H1 (cell line): Measurements from ENCODE around the gene ABTB1. TPM values are rescaled to one million over a fixed set of nuclear protein-coding genes. Genes with fewer than 3 reads are reported as not detected.

Experiments
- CTCF ChIA-PET: fragments of 300-600 bp; sonication (Branson Sonifier 250); formaldehyde crosslinking; loops from one replicate; lab custom pipeline; 2021; ENCODE audit not compliant: partially characterized antibody; lab: Charles Lee
- POLR2A ChIA-PET: fragments of 300-600 bp; sonication (Branson Sonifier 250); formaldehyde crosslinking; loops from one replicate; lab custom pipeline; 2021; ENCODE audit warnings: inconsistent platforms; ENCODE audit not compliant: partially characterized antibody; lab: Charles Lee
- DNase-seq, 2 experiments: peaks; one replicate each; pipeline versions ENCODE4 v3.0.0 to v3.0.0-alpha.2; 2010 to 2022; ENCODE audit warnings: low spot score in 2 of 2, low read depth in 1 of 2, mixed read lengths in 1 of 2
- FAIRE-seq: peaks from 2 replicates; lab custom pipeline; 2011; peaks lifted over from hg19 to GRCh38; lab: Jason Lieb, UNC
- H2AFZ ChIP-seq: 2 replicates; pipeline ENCODE4 v1.8.1; 2012; ENCODE audit warnings: low read length, inconsistent platforms
- H2AK5ac ChIP-seq: 2 replicates; pipeline ENCODE4 v1.6.1; 2013; ENCODE audit warnings: low read depth, low read length
- H2BK120ac ChIP-seq: replicated peaks from 2 replicates; pipeline ENCODE3; 2013; ENCODE audit warnings: low read depth, low read length, inconsistent platforms
- H2BK12ac ChIP-seq: 2 replicates; pipeline ENCODE4 v1.6.1; 2013; ENCODE audit warnings: low read depth, low read length
- H2BK15ac ChIP-seq: 2 replicates; pipeline ENCODE4 v1.6.1; 2013; ENCODE audit warnings: low read length
- H2BK20ac ChIP-seq: 2 replicates; pipeline ENCODE4 v1.6.1; 2013; ENCODE audit warnings: low read length
- H2BK5ac ChIP-seq: 2 replicates; pipeline ENCODE4 v1.6.1; 2013; ENCODE audit warnings: low read depth, low read length
- H3K14ac ChIP-seq: 2 replicates; pipeline ENCODE4 v1.6.1; 2013; ENCODE audit warnings: inconsistent platforms; ENCODE audit not compliant: insufficient read length
- H3K18ac ChIP-seq: 2 replicates; pipeline ENCODE4 v1.6.1; 2013; ENCODE audit warnings: low read length; ENCODE audit errors: extremely low read depth
- H3K23ac ChIP-seq: 2 replicates; pipeline ENCODE4 v1.6.1; 2013; ENCODE audit warnings: inconsistent platforms; ENCODE audit not compliant: insufficient read length
- H3K23me2 ChIP-seq: 2 replicates; pipeline ENCODE4 v1.6.1; 2013; ENCODE audit warnings: low read depth, low read length
- H3K27ac ChIP-seq: 2 replicates; pipeline ENCODE4 v1.6.1; 2011; ENCODE audit warnings: low read depth, low read length, inconsistent platforms
- H3K27me3 ChIP-seq, 4 experiments: replicated peaks in 1 of 4; 1 replicate in 1 of 4; 2 replicates in 3 of 4; pipeline versions ENCODE4 v1.6.1 to v1.8.1; 2011 to 2013; ENCODE audit warnings: low read length in 3 of 4, mild to moderate bottlenecking in 3 of 4, inconsistent platforms in 2 of 4, mixed read lengths in 2 of 4, moderate library complexity in 1 of 4; ENCODE audit not compliant: control insufficient read depth in 3 of 4, insufficient read depth in 3 of 4; ENCODE audit errors: extremely low read depth in 1 of 4
- H3K36me3 ChIP-seq, 4 experiments: 2 replicates each; pipeline versions ENCODE4 v1.6.1 to v1.8.1; 2011 to 2013; ENCODE audit warnings: mild to moderate bottlenecking in 4 of 4, low read length in 3 of 4, moderate library complexity in 2 of 4, control low read depth in 1 of 4, inconsistent platforms in 1 of 4; ENCODE audit not compliant: insufficient read depth in 4 of 4, control insufficient read depth in 2 of 4
- H3K4ac ChIP-seq: replicated peaks from 2 replicates; pipeline ENCODE3; 2013; ENCODE audit warnings: low read length, low read depth, mixed read lengths, inconsistent platforms; ENCODE audit not compliant: insufficient read length
- H3K4me1 ChIP-seq, 4 experiments: replicated peaks in 1 of 4; 1 replicate in 1 of 4; 2 replicates in 3 of 4; pipeline versions ENCODE4 v1.6.1 to v1.8.1; 2011 to 2013; ENCODE audit warnings: low read length in 3 of 4, inconsistent platforms in 2 of 4, mixed read lengths in 1 of 4; ENCODE audit not compliant: insufficient read depth in 4 of 4, control insufficient read depth in 3 of 4
- H3K4me2 ChIP-seq, 2 experiments: 2 replicates each; pipeline versions ENCODE4 v1.6.1 to v1.8.1; 2011 to 2013; ENCODE audit warnings: low read depth in 2 of 2, low read length in 2 of 2, control low read depth in 1 of 2, inconsistent platforms in 1 of 2, mild to moderate bottlenecking in 1 of 2; ENCODE audit not compliant: insufficient read depth in 1 of 2
- H3K4me3 ChIP-seq, 4 experiments: fragments of 200-600, 300-600 bp in 1 of 4; sonication (generic), shearing (Covaris generic), sonication (Bioruptor Twin) in 1 of 4; 2 replicates each; pipeline versions ENCODE4 v1.5.1 to v1.8.1; 2011 to 2016; ENCODE audit warnings: low read length in 4 of 4, low read depth in 3 of 4, control low read depth in 2 of 4, inconsistent platforms in 2 of 4, mild to moderate bottlenecking in 2 of 4, mixed read lengths in 1 of 4, moderate library complexity in 1 of 4; ENCODE audit not compliant: insufficient read depth in 2 of 4; ENCODE audit errors: extremely low read depth in 1 of 4
- H3K56ac ChIP-seq: replicated peaks from 2 replicates; pipeline ENCODE3; 2013; ENCODE audit warnings: low read depth, mild to moderate bottlenecking, mixed read lengths, low read length, inconsistent platforms; ENCODE audit not compliant: insufficient read length
- H3K79me1 ChIP-seq: 2 replicates; pipeline ENCODE4 v1.6.1; 2013; ENCODE audit warnings: low read depth, low read length, control low read depth
- H3K79me2 ChIP-seq, 2 experiments: 2 replicates each; pipeline versions ENCODE4 v1.6.1 to v1.8.1; 2012 to 2013; ENCODE audit warnings: low read length in 2 of 2, mild to moderate bottlenecking in 2 of 2, inconsistent platforms in 1 of 2; ENCODE audit not compliant: insufficient read depth in 2 of 2, control insufficient read depth in 1 of 2
- H3K9ac ChIP-seq, 4 experiments: replicated peaks in 1 of 4; 1 replicate in 1 of 4; 2 replicates in 3 of 4; pipeline versions ENCODE4 v1.6.1 to v1.8.1; 2011 to 2013; ENCODE audit warnings: low read depth in 3 of 4, low read length in 3 of 4, control low read depth in 2 of 4, mild to moderate bottlenecking in 2 of 4, moderate library complexity in 2 of 4, inconsistent platforms in 1 of 4; ENCODE audit errors: extremely low read depth in 1 of 4
- H3K9me3 ChIP-seq, 2 experiments: 2 replicates each; pipeline versions ENCODE4 v1.6.1 to v1.8.1; 2012 to 2013; ENCODE audit warnings: mild to moderate bottlenecking in 2 of 2, moderate library complexity in 2 of 2, control low read depth in 1 of 2, inconsistent platforms in 1 of 2, low read depth in 1 of 2, low read length in 1 of 2, mixed read lengths in 1 of 2; ENCODE audit not compliant: insufficient read depth in 2 of 2
- H4K20me1 ChIP-seq, 2 experiments: replicated peaks in 1 of 2; 2 replicates each; pipeline versions ENCODE3 to v1.8.1; 2011 to 2013; ENCODE audit warnings: inconsistent platforms in 2 of 2, low read length in 2 of 2, mild to moderate bottlenecking in 1 of 2; ENCODE audit not compliant: insufficient read depth in 2 of 2, control insufficient read depth in 1 of 2
- H4K5ac ChIP-seq: 2 replicates; pipeline ENCODE4 v1.6.1; 2013; ENCODE audit warnings: low read length, low read depth, mixed read lengths, inconsistent platforms; ENCODE audit not compliant: insufficient read length
- H4K8ac ChIP-seq: 2 replicates; pipeline ENCODE4 v1.8.0; 2013; ENCODE audit warnings: mild to moderate bottlenecking, moderate library complexity, low read length, inconsistent platforms; ENCODE audit not compliant: insufficient read depth; ENCODE audit errors: extremely low read depth
- H4K91ac ChIP-seq: replicated peaks from 2 replicates; pipeline ENCODE3; 2013; ENCODE audit warnings: low read length, mixed read lengths, inconsistent platforms; ENCODE audit not compliant: insufficient read length
- ATF2 ChIP-seq: IDR thresholded peaks from 2 replicates; pipeline ENCODE4 v1.6.1; 2012; ENCODE audit warnings: low read length, inconsistent platforms
- CREB1 ChIP-seq: IDR thresholded peaks from 2 replicates; pipeline ENCODE4 v1.6.1; 2012; ENCODE audit warnings: inconsistent platforms
- GABPA ChIP-seq: IDR thresholded peaks from 2 replicates; pipeline ENCODE4 v1.6.1; 2011; ENCODE audit warnings: mild to moderate bottlenecking, low read length, moderate library complexity, borderline replicate concordance; ENCODE audit not compliant: insufficient read depth
- JUN ChIP-seq: IDR thresholded peaks from 2 replicates; pipeline ENCODE4 v1.6.1; 2011; ENCODE audit warnings: low read depth, mild to moderate bottlenecking, improper control_type of control experiment, low read length
- JUND ChIP-seq: IDR thresholded peaks from 2 replicates; pipeline ENCODE4 v1.6.1; 2011; ENCODE audit warnings: mild to moderate bottlenecking, improper control_type of control experiment, low read length
- MAFK ChIP-seq: IDR thresholded peaks from 2 replicates; pipeline ENCODE4 v1.6.1; 2012; ENCODE audit warnings: low read depth, mild to moderate bottlenecking, improper control_type of control experiment, low read length
- NANOG ChIP-seq: IDR thresholded peaks from 2 replicates; pipeline ENCODE4 v1.6.1; 2011; ENCODE audit warnings: low read length, low read depth, mild to moderate bottlenecking, inconsistent platforms; ENCODE audit not compliant: insufficient read depth, poor library complexity, severe bottlenecking
- SAP30 ChIP-seq: fragments of 300-600 bp; sonication (generic); IDR thresholded peaks from 2 replicates; pipeline ENCODE4 v1.7.1; 2012; ENCODE audit warnings: low read length, moderate library complexity, mild to moderate bottlenecking, inconsistent platforms; ENCODE audit not compliant: insufficient read depth, insufficient replicate concordance
- SIX5 ChIP-seq: IDR thresholded peaks from 2 replicates; pipeline ENCODE4 v1.6.1; 2011; ENCODE audit warnings: mild to moderate bottlenecking, low read depth, low read length
- SP1 ChIP-seq: IDR thresholded peaks from 2 replicates; pipeline ENCODE4 v1.6.1; 2011; ENCODE audit warnings: low read depth, low read length
- SP2 ChIP-seq: IDR thresholded peaks from 2 replicates; pipeline ENCODE4 v1.6.1; 2012; ENCODE audit warnings: mild to moderate bottlenecking, low read length, inconsistent platforms
- SP4 ChIP-seq: IDR thresholded peaks from 2 replicates; pipeline ENCODE4 v1.6.1; 2012; ENCODE audit warnings: low read length, inconsistent platforms
- TAF1 ChIP-seq: IDR thresholded peaks from 2 replicates; pipeline ENCODE4 v1.6.1; 2011; ENCODE audit warnings: mild to moderate bottlenecking, low read depth, low read length
- YY1 ChIP-seq: IDR thresholded peaks from 2 replicates; pipeline ENCODE4 v1.6.1; 2011; ENCODE audit warnings: low read depth, mild to moderate bottlenecking, low read length
- whole genome bisulfite sequencing, 2 experiments: shearing (Covaris generic) in 1 of 2; methylation state at CpG; one replicate each; pipeline versions ENCODE4 v1.1.6 to v1.1.7; 2013 to 2015; ENCODE audit warnings: low lambda C conversion rate in 2 of 2, mixed read lengths in 2 of 2, inconsistent platforms in 1 of 2, low coverage in 1 of 2, missing lambda C conversion rate in 1 of 2; ENCODE audit not compliant: insufficient replicate concordance in 2 of 2, insufficient coverage in 1 of 2, insufficient read length in 1 of 2; ENCODE audit errors: extremely low coverage in 1 of 2, missing lambda C conversion rate in 1 of 2; 5-methylcytosine and 5-hydroxymethylcytosine counted together
- polyA plus RNA-seq, 7 experiments: library from polyadenylated mRNA; depleted of rRNA in 3 of 7; stranded (reverse) in 5 of 7; unstranded in 2 of 7; fragments of >200 nt in 5 of 7; fragments of 200-250 nt in 2 of 7; gene quantifications; 1 replicate in 5 of 7; 2 replicates in 1 of 7; 4 replicates in 1 of 7; pipeline versions ENCODE4 v1.2.1 to v1.2.3, GENCODE V29; 2011 to 2013; ENCODE audit warnings: missing spikeins in 2 of 7, mixed read lengths in 2 of 7
- total RNA-seq: library from RNA; stranded (reverse); fragmentation: NEBNext Ultra II Directional; extraction: Animal tissue kit (Norgen Biotek cat#: 25700); gene quantifications from 2 replicates; pipeline ENCODE4 v1.2.1, GENCODE V29; 2021

ABTB1 gene
- total and polyA plus RNA-seq, 2 of the 8 experiments (the other 6 are each of a cell fraction or from before 2014, with no cell fraction given) = 7.1 to 9.4 TPM

GRCh38 chr3:127726894-127727293 lies 54.1 kb downstream of the ABTB1 start:
- Histone ChIP-seq H4K5ac (no peak overlapping the region), H2BK120ac (no peak overlapping the region), H2BK15ac (no peak overlapping the region), H3K9me3 (no peaks in the 10 kb centered on the region), H2AK5ac (no peak overlapping the region), H3K4ac (no peak overlapping the region), H3K18ac (no peak overlapping the region), H3K23ac (no peak overlapping the region), H4K20me1 (no peaks in the 10 kb centered on the region), H2BK5ac (no peak overlapping the region), H3K79me2 (no peaks in the 10 kb centered on the region), H3K14ac (no peak overlapping the region), H3K27me3 (no peaks in the 10 kb centered on the region; a peak in 1 of 7 replicates), H4K8ac (no peak overlapping the region), H3K4me3 (no peak overlapping the region), H3K36me3 (no peaks in the 10 kb centered on the region; a peak in 1 of 8 replicates), H3K56ac (no peak overlapping the region), H3K4me1 (peaks cover 0 to 22% (median 6%) of the 10 kb centered on the region in 4 experiments; a peak in 5 of 7 replicates), H3K79me1 (no peaks in the 10 kb centered on the region), H4K91ac (no peak overlapping the region), H2BK20ac (no peak overlapping the region), H2BK12ac (no peak overlapping the region), H3K23me2 (no peaks in the 10 kb centered on the region; the same call in 1 of the 2 replicates), H3K9ac (no peak overlapping the region), H3K4me2 (no peak overlapping the region), H2AFZ (no peak overlapping the region), H3K27ac (no peak overlapping the region)
- no peak for FAIRE-seq
- no peak for DNase-seq
- CTCF ChIA-PET = interaction anchor here (0.6 kb wide), 1 partner anchor 106 kb away, joined by 3 read pairs; no protein-coding TSS in a partner anchor
- POLR2A ChIA-PET = no interaction called here
- WGBS, 2 experiments = 79% methylated on average over 3 of the region's 3 CpGs; no CpG with 5 or more reads in 1 of the 2 experiments
- TF ChIP-seq TAF1 (no peak), SIX5 (no peak), JUN (no peak), SP4 (no peak), ATF2 (no peak), SAP30 (no peak), YY1 (no peak), MAFK (no peak), SP1 (no peak), CREB1 (no peak), NANOG (no peak), GABPA (no peak), SP2 (no peak), JUND (no peak)
